Loucy (cell line): ENCODE measurements around the gene CASKIN2.

Source experiments
- H2AFZ ChIP-seq: fragments of 200-600 bp; sonication (generic); 2 replicates; pipeline ENCODE4 v1.6.0; 2016; ENCODE audit warnings: antibody characterized with exemption, mild to moderate bottlenecking, low read length, moderate library complexity
- H3F3A ChIP-seq: fragments of 200-600 bp; 2 replicates; pipeline ENCODE4 v1.6.0; 2016; ENCODE audit warnings: antibody characterized with exemption, low read depth, mild to moderate bottlenecking
- H3K27me3 ChIP-seq: fragments of 200-600 bp; sonication (generic); 2 replicates; pipeline ENCODE4 v1.6.1; 2014; ENCODE audit warnings: low read length, mild to moderate bottlenecking; ENCODE audit not compliant: insufficient read depth, poor library complexity, severe bottlenecking
- H3K36me3 ChIP-seq: fragments of 200-600 bp; sonication (generic); 2 replicates; pipeline ENCODE4 v1.6.1; 2016; ENCODE audit warnings: low read length; ENCODE audit not compliant: insufficient read depth
- H3K4me1 ChIP-seq: fragments of 200-600 bp; sonication (generic); 2 replicates; pipeline ENCODE4 v1.5.1; 2014; ENCODE audit warnings: low read length, mild to moderate bottlenecking; ENCODE audit not compliant: insufficient read depth, poor library complexity, severe bottlenecking
- H3K4me2 ChIP-seq: fragments of 200-600 bp; sonication (generic); 2 replicates; pipeline ENCODE4 v1.6.0; 2014; ENCODE audit warnings: antibody characterized with exemption, low read length, low read depth, mild to moderate bottlenecking; ENCODE audit not compliant: poor library complexity, severe bottlenecking
- H3K4me3 ChIP-seq: fragments of 200-600 bp; sonication (generic); 2 replicates; pipeline ENCODE4 v1.5.1; 2014; ENCODE audit warnings: low read length, mild to moderate bottlenecking, mixed read lengths; ENCODE audit not compliant: poor library complexity, severe bottlenecking
- H3K79me2 ChIP-seq: fragments of 200-600 bp; sonication (generic); 2 replicates; pipeline ENCODE4 v1.6.1; 2014; ENCODE audit warnings: low read length; ENCODE audit not compliant: insufficient read depth
- H3K9ac ChIP-seq: fragments of 200-600 bp; sonication (generic); 2 replicates; pipeline ENCODE4 v1.6.0; 2014; ENCODE audit warnings: mild to moderate bottlenecking, low read depth, low read length, moderate library complexity; ENCODE audit not compliant: poor library complexity, severe bottlenecking
- H3K9me2 ChIP-seq: fragments of 200-600 bp; sonication (generic); replicated peaks from 2 replicates; pipeline ENCODE4 v1.6.1; 2016; ENCODE audit warnings: low read depth, low read length, mixed read lengths
- H3K9me3 ChIP-seq: fragments of 200-600 bp; sonication (generic); 2 replicates; pipeline ENCODE4 v1.6.1; 2014; ENCODE audit warnings: mild to moderate bottlenecking, antibody characterized with exemption, low read length, low read depth; ENCODE audit not compliant: insufficient read depth
- H4K20me1 ChIP-seq: fragments of 200-600 bp; sonication (generic); 2 replicates; pipeline ENCODE4 v1.6.0; 2014; ENCODE audit warnings: antibody characterized with exemption, low read length, mild to moderate bottlenecking; ENCODE audit not compliant: insufficient read depth, poor library complexity, severe bottlenecking
- CTCF ChIP-seq: fragments of 200-600 bp; sonication (generic); conservative IDR thresholded peaks from 2 replicates; pipeline ENCODE4 v1.5.1; 2014; ENCODE audit warnings: mild to moderate bottlenecking, antibody characterized with exemption, low read length
- EZH2phosphoT487 ChIP-seq: fragments of 200-600 bp; IDR thresholded peaks from 2 replicates; pipeline ENCODE4 v1.6.1; 2018; ENCODE audit warnings: antibody characterized with exemption, mild to moderate bottlenecking, moderate library complexity, borderline replicate concordance

The CASKIN2 gene

GRCh38 chr17:75459590-75460267 is 55.6 kb downstream of the CASKIN2 start:
- H3K9me3 ChIP-seq, result no peaks in the 10 kb centered on the region
- no peaks in the 10 kb centered on the region for H3K9me2 ChIP-seq
- H3K36me3 ChIP-seq, result no peaks in the 10 kb centered on the region
- no peaks in the 10 kb centered on the region for H3F3A ChIP-seq
- H2AFZ ChIP-seq, result no peak overlapping the region
- H3K27me3 ChIP-seq, result no peaks in the 10 kb centered on the region
- H3K79me2 ChIP-seq, result peaks cover 19% of the 10 kb centered on the region; the same call in 1 of the 2 replicates
- peaks cover 41% of the 10 kb centered on the region for H3K4me1 ChIP-seq
- no peak overlapping the region for H3K4me3 ChIP-seq
- no peak overlapping the region for H3K9ac ChIP-seq
- peak overlapping the region; percentile 7 for H3K4me2 ChIP-seq
- H4K20me1 ChIP-seq, result no peaks in the 10 kb centered on the region
- TF ChIP-seq CTCF (no peak), EZH2phosphoT487 (no peak)

GRCh38 chr17:75459246-75459589 is 56.1 kb downstream of the CASKIN2 start:
- Histone ChIP-seq H3K4me2 (peak overlapping the region; percentile 7), H3K9ac (no peak overlapping the region), H3K4me1 (peaks cover 46% of the 10 kb centered on the region)

GRCh38 chr17:75457047-75457654 is 58.2 kb downstream of the CASKIN2 start:
- peaks cover 49% of the 10 kb centered on the region for H3K4me1 ChIP-seq

More at GRCh38 chr17:75459246-75459589, 56.1 kb downstream of the CASKIN2 start:
- no peaks in the 10 kb centered on the region for H4K20me1 ChIP-seq
- H3K36me3 ChIP-seq, result no peaks in the 10 kb centered on the region
- H3K4me3 ChIP-seq, result no peak overlapping the region
- no peaks in the 10 kb centered on the region for H3K27me3 ChIP-seq
- 0 out of 2 replicates have a peak, but pooled peaks cover 3% of the 10 kb centered on the region for H3F3A ChIP-seq
- TF ChIP-seq CTCF (no peak), EZH2phosphoT487 (no peak)
- no peak overlapping the region for H2AFZ ChIP-seq
- H3K79me2 ChIP-seq, result peaks cover 19% of the 10 kb centered on the region; the same call in 1 of the 2 replicates
- H3K9me2 ChIP-seq, result no peaks in the 10 kb centered on the region
- H3K9me3 ChIP-seq, result no peaks in the 10 kb centered on the region

More at GRCh38 chr17:75457047-75457654, 58.2 kb downstream of the CASKIN2 start:
- peak overlapping the region; percentile 87 for H3K4me2 ChIP-seq
- H3K9ac ChIP-seq, result peak overlapping the region; percentile 89
- no peaks in the 10 kb centered on the region for H3K27me3 ChIP-seq
- H3K36me3 ChIP-seq, result no peaks in the 10 kb centered on the region
- no peaks in the 10 kb centered on the region for H4K20me1 ChIP-seq
- H3F3A ChIP-seq, result 0 out of 2 replicates have a peak, but pooled peaks cover 3% of the 10 kb centered on the region
- peaks cover 19% of the 10 kb centered on the region; the same call in 1 of the 2 replicates for H3K79me2 ChIP-seq
- peak overlapping the region; percentile 92 for H3K4me3 ChIP-seq
- H3K9me2 ChIP-seq, result no peaks in the 10 kb centered on the region
- H2AFZ ChIP-seq, result peak overlapping the region; percentile 90
- H3K9me3 ChIP-seq, result no peaks in the 10 kb centered on the region
- TF ChIP-seq CTCF (no peak), EZH2phosphoT487 (no peak)
